ENCODE measurements around the gene CBLC.

CBLC gene

DNA sequence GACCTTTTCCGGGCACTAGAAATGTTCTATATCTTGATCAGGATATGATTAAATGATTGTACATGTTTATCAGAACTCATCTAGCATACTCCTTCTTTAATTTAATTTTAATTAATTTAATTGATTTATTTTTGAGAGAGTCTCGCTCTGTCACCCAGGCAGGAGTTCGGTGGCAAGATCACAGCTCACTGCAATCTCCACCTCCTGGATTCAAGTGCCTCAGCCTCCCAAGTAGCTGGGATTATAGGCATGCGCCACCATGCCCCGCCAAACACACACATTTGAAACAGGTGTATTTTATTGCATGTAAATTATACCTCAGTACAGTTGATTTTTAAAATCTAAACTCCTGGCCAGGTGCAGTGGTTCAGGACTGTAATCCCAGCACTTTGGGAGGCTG is 46.6 kb upstream of the CBLC start:
- H3K4me1 ChIP-seq (ENCODE audit: insufficient read depth, low read length), result no peaks in the 10 kb centered on the region
- H2AFZ ChIP-seq (ENCODE audit: low read depth, low read length), result no peak overlapping the region
- TF ChIP-seq CTCF (IDR thresholded peaks at IDR 0.05; ENCODE audit: borderline replicate concordance, extremely low read depth, low read length, poor library complexity, severe bottlenecking), result no peak
- TF ChIP-seq EZH2 (IDR thresholded peaks at IDR 0.05; ENCODE audit: borderline replicate concordance, low read depth, low read length, severe bottlenecking), result no peak
- H3K36me3 ChIP-seq (ENCODE audit: insufficient read depth, low read length), result no peaks in the 10 kb centered on the region
- H3K27me3 ChIP-seq (ENCODE audit: insufficient read depth, low read length, poor library complexity), result no peaks in the 10 kb centered on the region
- H3K79me2 ChIP-seq (ENCODE audit: insufficient read depth, low read length), result no peaks in the 10 kb centered on the region
- H3K4me3 ChIP-seq (ENCODE audit: low read depth in 1 of 2, low read length in 2 of 2), result no peak overlapping the region
- DNase-seq (no peak), ATAC-seq (ENCODE audit: insufficient read depth, low read depth) (no peak)
- no peak overlapping the region for H3K4me2 ChIP-seq (ENCODE audit: insufficient read depth, low read length)
- H3K9me3 ChIP-seq (ENCODE audit: insufficient read depth, low read length, severe bottlenecking), result no peaks in the 10 kb centered on the region
- no peak overlapping the region for H3K27ac ChIP-seq (ENCODE audit: low read length)
- no peaks in the 10 kb centered on the region for H4K20me1 ChIP-seq (ENCODE audit: insufficient read depth, low read length)
- H3K9ac ChIP-seq (ENCODE audit: low read depth, low read length), result no peak overlapping the region

GRCh38 chr19:44731622-44732021 is 46.1 kb upstream of the CBLC start:
- Histone ChIP-seq H3K4me3 (ENCODE audit: low read depth in 1 of 2, low read length in 2 of 2) (no peak overlapping the region), H3K27ac (ENCODE audit: low read length) (no peak overlapping the region), H3K27me3 (ENCODE audit: insufficient read depth, low read length, poor library complexity) (no peaks in the 10 kb centered on the region), H3K4me2 (ENCODE audit: insufficient read depth, low read length) (no peak overlapping the region), H3K36me3 (ENCODE audit: insufficient read depth, low read length) (no peaks in the 10 kb centered on the region), H3K4me1 (ENCODE audit: insufficient read depth, low read length) (no peaks in the 10 kb centered on the region), H3K79me2 (ENCODE audit: insufficient read depth, low read length) (no peaks in the 10 kb centered on the region), H2AFZ (ENCODE audit: low read depth, low read length) (no peak overlapping the region), H4K20me1 (ENCODE audit: insufficient read depth, low read length) (no peaks in the 10 kb centered on the region), H3K9me3 (ENCODE audit: insufficient read depth, low read length, severe bottlenecking) (no peaks in the 10 kb centered on the region), H3K9ac (ENCODE audit: low read depth, low read length) (no peak overlapping the region)
- ATAC-seq (ENCODE audit: insufficient read depth, low read depth) (no peak), DNase-seq (no peak)
- TF ChIP-seq CTCF (IDR thresholded peaks at IDR 0.05; ENCODE audit: borderline replicate concordance, extremely low read depth, low read length, poor library complexity, severe bottlenecking) (no peak), EZH2 (IDR thresholded peaks at IDR 0.05; ENCODE audit: borderline replicate concordance, low read depth, low read length, severe bottlenecking) (no peak)

DNA sequence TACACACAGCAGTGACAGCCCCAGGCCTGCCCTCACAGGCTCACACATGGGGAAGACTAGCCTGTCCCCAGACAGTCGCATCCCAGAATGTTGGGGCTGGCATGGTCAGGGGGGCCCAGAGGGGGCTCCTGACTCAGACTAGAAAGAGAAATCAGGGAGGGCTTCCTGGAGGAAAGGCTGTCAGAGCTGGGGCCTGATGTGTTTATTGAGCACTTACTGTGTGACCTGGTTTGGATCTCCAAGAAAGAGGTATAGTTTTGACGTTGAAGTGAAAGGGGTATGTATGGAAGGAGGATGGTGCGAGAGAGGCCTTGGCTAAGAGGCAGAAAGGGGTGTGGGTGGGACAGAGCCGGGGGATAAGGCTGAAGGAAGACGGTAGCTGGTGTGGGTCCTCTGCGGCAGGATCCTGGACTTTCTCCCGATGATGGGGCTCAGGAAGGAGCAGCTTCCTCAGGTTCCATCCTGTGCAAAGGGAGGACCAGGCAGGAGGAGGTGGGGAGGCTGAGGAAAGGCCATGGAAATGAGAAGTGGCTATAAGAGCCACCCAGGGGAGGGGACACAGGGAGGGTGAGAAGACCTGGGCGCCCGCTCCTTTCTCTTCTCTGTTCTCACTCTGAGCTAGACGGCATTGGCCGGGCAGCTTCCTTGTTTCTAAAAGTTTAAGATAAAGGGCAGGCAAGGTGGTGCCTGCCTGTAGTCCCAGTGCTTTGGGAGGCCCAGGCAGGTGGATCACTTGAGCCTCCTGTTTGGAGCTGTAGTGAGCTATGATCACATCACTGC is 45.3 kb upstream of the CBLC start:
- TF ChIP-seq CTCF (IDR thresholded peaks at IDR 0.05; ENCODE audit: borderline replicate concordance, extremely low read depth, low read length, poor library complexity, severe bottlenecking) (no peak), EZH2 (IDR thresholded peaks at IDR 0.05; ENCODE audit: borderline replicate concordance, low read depth, low read length, severe bottlenecking) (no peak)
- H3K4me3 ChIP-seq (ENCODE audit: low read depth in 1 of 2, low read length in 2 of 2), result no peak overlapping the region
- H3K9me3 ChIP-seq (ENCODE audit: insufficient read depth, low read length, severe bottlenecking), result no peaks in the 10 kb centered on the region
- no peak overlapping the region for H3K4me2 ChIP-seq (ENCODE audit: insufficient read depth, low read length)
- no peaks in the 10 kb centered on the region for H3K27me3 ChIP-seq (ENCODE audit: insufficient read depth, low read length, poor library complexity)
- no peaks in the 10 kb centered on the region for H3K79me2 ChIP-seq (ENCODE audit: insufficient read depth, low read length)
- no peaks in the 10 kb centered on the region for H3K4me1 ChIP-seq (ENCODE audit: insufficient read depth, low read length)
- H3K36me3 ChIP-seq (ENCODE audit: insufficient read depth, low read length), result no peaks in the 10 kb centered on the region
- DNase-seq (no peak), ATAC-seq (ENCODE audit: insufficient read depth, low read depth) (no peak)
- H3K27ac ChIP-seq (ENCODE audit: low read length), result no peak overlapping the region
- H3K9ac ChIP-seq (ENCODE audit: low read depth, low read length), result no peak overlapping the region
- H4K20me1 ChIP-seq (ENCODE audit: insufficient read depth, low read length), result no peaks in the 10 kb centered on the region
- no peak overlapping the region for H2AFZ ChIP-seq (ENCODE audit: low read depth, low read length)

Data from DND-41 (cell line).